Stimulated activated naive CD4-positive, alpha-beta T cell treated with Interleukin-2 at 50 U/mL for 16 hours (primary cell): ENCODE measurements around the gene PNLIPRP2.

Experiments used
- DNase-seq: peaks from one replicate; lab custom pipeline; 2025; lab: John Stamatoyannopoulos, UW

Gene PNLIPRP2

GRCh38 chr10:116612107-116612769 is 8.5 kb upstream of the PNLIPRP2 start:
- no peak for DNase-seq

- no peak for DNase-seq
Measured at GRCh38 chr10:116613471-116613870, 7.3 kb upstream of the PNLIPRP2 start.

- no peak for DNase-seq
Measured at GRCh38 chr10:116614796-116615195, 6.0 kb upstream of the PNLIPRP2 start.

- no peak for DNase-seq
Measured at GRCh38 chr10:116615199-116615776, 5.5 kb upstream of the PNLIPRP2 start.

GRCh38 chr10:116621476-116621875 is 723 bp downstream of the PNLIPRP2 start:
- DNase-seq = no peak

GRCh38 chr10:116621934-116622655 is 1.3 kb downstream of the PNLIPRP2 start:
- no peak for DNase-seq

- no peak for DNase-seq
Measured at GRCh38 chr10:116625845-116626244, 5.1 kb downstream of the PNLIPRP2 start.

GRCh38 chr10:116626815-116627214 is 6.1 kb downstream of the PNLIPRP2 start:
- no peak for DNase-seq

GRCh38 chr10:116627386-116627933 is 6.7 kb downstream of the PNLIPRP2 start:
- no peak for DNase-seq

- no peak for DNase-seq
Measured at GRCh38 chr10:116629340-116629739, 8.6 kb downstream of the PNLIPRP2 start.

- no peak for DNase-seq
Measured at GRCh38 chr10:116630020-116630419, 9.3 kb downstream of the PNLIPRP2 start.

- no peak for DNase-seq
Measured at GRCh38 chr10:116631871-116632295, 11.1 kb downstream of the PNLIPRP2 start.

- no peak for DNase-seq
Measured at GRCh38 chr10:116632596-116633215, 12.0 kb downstream of the PNLIPRP2 start.

- no peak for DNase-seq
Measured at GRCh38 chr10:116633216-116633600, 12.5 kb downstream of the PNLIPRP2 start.

- DNase-seq = no peak
Measured at GRCh38 chr10:116634126-116634975, 13.6 kb downstream of the PNLIPRP2 start.

GRCh38 chr10:116636385-116636784 is 15.6 kb downstream of the PNLIPRP2 start:
- DNase-seq = no peak

- DNase-seq = no peak
Measured at GRCh38 chr10:116636976-116637375, 16.2 kb downstream of the PNLIPRP2 start.

GRCh38 chr10:116637830-116638229 is 17.1 kb downstream of the PNLIPRP2 start:
- DNase-seq = no peak

- DNase-seq = no peak
Measured at GRCh38 chr10:116646502-116646901, 25.7 kb downstream of the PNLIPRP2 start.

- DNase-seq = no peak
Measured at GRCh38 chr10:116648903-116649302, 28.1 kb downstream of the PNLIPRP2 start.

- DNase-seq = no peak
Measured at GRCh38 chr10:116653885-116654284, 33.1 kb downstream of the PNLIPRP2 start.

GRCh38 chr10:116654816-116655215 is 34.1 kb downstream of the PNLIPRP2 start:
- DNase-seq = no peak
